ENCODE results near the gene THAP11. TPM values are rescaled to one million over a fixed set of nuclear protein-coding genes. Genes with fewer than 3 reads are reported as not detected.
A peak's percentile ranks its signal among the peaks of the same experiment; 100 is the strongest.

The THAP11 gene
- polyA plus RNA-seq, 3 donors: 17.6 to 84.2 (median 52.5) TPM

GRCh38 chr16:67871256-67871655 is 29.1 kb downstream of the THAP11 start:
- intact Hi-C loops (cut with micrococcal nuclease): loop anchor here in 1 of 2 donors (5.0 to 10.0 kb wide), 2 partner anchors 39 to 64 kb away; partner anchors contain the start of genes CTRL and PSMB10
- peaks cover 31 to 34% of the 10 kb centered on the region in 2 donors for H3K4me1 ChIP-seq (ENCODE audit: control insufficient read depth in 1 of 2, insufficient read depth in 2 of 2, low read length in 2 of 2)

GRCh38 chr16:67872131-67872630 is 30.1 kb downstream of the THAP11 start:
- H3K27ac ChIP-seq (ENCODE audit: low read depth in 1 of 2, low read length in 2 of 2): peak overlapping the region; percentile 87 to 90
- 20% methylated on average over 1 of the region's 2 CpGs for WGBS (ENCODE audit: insufficient coverage)
- H3K36me3 ChIP-seq (replicated peaks in 1 of 2; ENCODE audit: control insufficient read depth in 1 of 2, insufficient read depth in 2 of 2, low read length in 2 of 2): peaks cover 39 to 67% of the 10 kb centered on the region in 2 donors
- peaks cover 39% of the 10 kb centered on the region for H4K20me1 ChIP-seq (ENCODE audit: insufficient read depth, low read length)
- peak overlapping the region; percentile 92 to 99 (median 93) for H3K4me3 ChIP-seq (replicated peaks in 1 of 3; ENCODE audit: low read depth in 2 of 3, low read length in 3 of 3)
- Mint-ChIP-seq H3K4me3 (peak overlapping the region; percentile 89 to 94), H3K4me1 (peaks cover 38% of the 10 kb centered on the region), H3K36me3 (peaks cover 34 to 58% of the 10 kb centered on the region in 2 donors), H3K27me3 (ENCODE audit: low read depth in 3 of 3) (peaks cover 0 to 3% (median 0%) of the 10 kb centered on the region in 3 donors), H3K27ac (peak overlapping the region; percentile 89 to 96 (median 92)), H3K9me3 (peaks cover 0 to 2% (median 0%) of the 10 kb centered on the region in 7 donors)
- H3K9ac ChIP-seq (ENCODE audit: insufficient read depth, low read length, poor library complexity, severe bottlenecking): peak overlapping the region; percentile 92
- peaks cover 31 to 34% of the 10 kb centered on the region in 2 donors for H3K4me1 ChIP-seq (ENCODE audit: control insufficient read depth in 1 of 2, insufficient read depth in 2 of 2, low read length in 2 of 2)
- intact Hi-C loops (cut with micrococcal nuclease): loop anchor here (2.0 to 10.0 kb wide), 4 partner anchors 25 to 63 kb away; partner anchors contain the start of genes CENPT (in 1 of the 2), CTRL (in 1 of the 2), NUTF2 (in 1 of the 2) and PSMB10 (in 1 of the 2)
- H3K9me3 ChIP-seq (replicated peaks in 1 of 2; ENCODE audit: control insufficient read depth in 1 of 2, insufficient read depth in 1 of 2, low read length in 2 of 2): no peaks in the 10 kb centered on the region
- H2AFZ ChIP-seq (ENCODE audit: insufficient read depth, low read depth, low read length, poor library complexity, severe bottlenecking): peak overlapping the region; percentile 98
- peaks cover 39% of the 10 kb centered on the region for H3K79me2 ChIP-seq (ENCODE audit: insufficient read depth, low read length)
- no peak for DNase-seq
- H3K4me2 ChIP-seq (replicated peaks; ENCODE audit: extremely low read depth, low read length, poor library complexity, severe bottlenecking): peak overlapping the region; percentile 85
- no peak for TF ChIP-seq CTCF (IDR thresholded peaks at IDR 0.05)
- H3K27me3 ChIP-seq (ENCODE audit: control insufficient read depth in 2 of 2, insufficient read depth in 2 of 2, low read length in 2 of 2): no peaks in the 10 kb centered on the region

More at GRCh38 chr16:67871256-67871655, 29.1 kb downstream of the THAP11 start:
- peak in 1 of 3 donors; percentile 1 for DNase-seq
- no peak overlapping the region for H3K4me3 Mint-ChIP-seq
- peaks cover 32 to 58% of the 10 kb centered on the region in 2 donors for H3K36me3 Mint-ChIP-seq
- H3K27ac ChIP-seq (ENCODE audit: low read depth in 1 of 2, low read length in 2 of 2): peak overlapping the region; percentile 87 to 90
- H3K9me3 ChIP-seq (replicated peaks in 1 of 2; ENCODE audit: control insufficient read depth in 1 of 2, insufficient read depth in 1 of 2, low read length in 2 of 2): no peaks in the 10 kb centered on the region
- peaks cover 32 to 67% of the 10 kb centered on the region in 2 donors for H3K36me3 ChIP-seq (replicated peaks in 1 of 2; ENCODE audit: control insufficient read depth in 1 of 2, insufficient read depth in 2 of 2, low read length in 2 of 2)
- no peak overlapping the region for H3K4me2 ChIP-seq (replicated peaks; ENCODE audit: extremely low read depth, low read length, poor library complexity, severe bottlenecking)
- H3K27ac Mint-ChIP-seq: peak overlapping the region; percentile 89 to 96 (median 92)
- 100% methylated on average over 2 of the region's 3 CpGs for WGBS (ENCODE audit: insufficient coverage)
- peaks cover 34% of the 10 kb centered on the region for H3K79me2 ChIP-seq (ENCODE audit: insufficient read depth, low read length)
- H3K27me3 ChIP-seq (ENCODE audit: control insufficient read depth in 2 of 2, insufficient read depth in 2 of 2, low read length in 2 of 2): no peaks in the 10 kb centered on the region
- H4K20me1 ChIP-seq (ENCODE audit: insufficient read depth, low read length): peaks cover 30% of the 10 kb centered on the region
- H3K9me3 Mint-ChIP-seq: peaks cover 0 to 2% (median 0%) of the 10 kb centered on the region in 7 donors
- peak overlapping the region in 1 of 3 experiments; percentile 99 for H3K4me3 ChIP-seq (replicated peaks in 1 of 3; ENCODE audit: low read depth in 2 of 3, low read length in 3 of 3)
- peaks cover 38% of the 10 kb centered on the region for H3K4me1 Mint-ChIP-seq
- no peak for TF ChIP-seq CTCF (IDR thresholded peaks at IDR 0.05)
- peaks cover 0 to 3% (median 0%) of the 10 kb centered on the region in 3 donors for H3K27me3 Mint-ChIP-seq (ENCODE audit: low read depth in 3 of 3)
- peak overlapping the region; percentile 31 for H3K9ac ChIP-seq (ENCODE audit: insufficient read depth, low read length, poor library complexity, severe bottlenecking)
- peak overlapping the region; percentile 98 for H2AFZ ChIP-seq (ENCODE audit: insufficient read depth, low read depth, low read length, poor library complexity, severe bottlenecking)
